ENCODE results near the gene CDH13.

The CDH13 gene

GRCh38 chr16:83599789-83600462 is 973.2 kb downstream of the CDH13 start:
- DNase-seq = no peak

GRCh38 chr16:83602761-83603722 is 976.3 kb downstream of the CDH13 start:
- DNase-seq = no peak

DNA sequence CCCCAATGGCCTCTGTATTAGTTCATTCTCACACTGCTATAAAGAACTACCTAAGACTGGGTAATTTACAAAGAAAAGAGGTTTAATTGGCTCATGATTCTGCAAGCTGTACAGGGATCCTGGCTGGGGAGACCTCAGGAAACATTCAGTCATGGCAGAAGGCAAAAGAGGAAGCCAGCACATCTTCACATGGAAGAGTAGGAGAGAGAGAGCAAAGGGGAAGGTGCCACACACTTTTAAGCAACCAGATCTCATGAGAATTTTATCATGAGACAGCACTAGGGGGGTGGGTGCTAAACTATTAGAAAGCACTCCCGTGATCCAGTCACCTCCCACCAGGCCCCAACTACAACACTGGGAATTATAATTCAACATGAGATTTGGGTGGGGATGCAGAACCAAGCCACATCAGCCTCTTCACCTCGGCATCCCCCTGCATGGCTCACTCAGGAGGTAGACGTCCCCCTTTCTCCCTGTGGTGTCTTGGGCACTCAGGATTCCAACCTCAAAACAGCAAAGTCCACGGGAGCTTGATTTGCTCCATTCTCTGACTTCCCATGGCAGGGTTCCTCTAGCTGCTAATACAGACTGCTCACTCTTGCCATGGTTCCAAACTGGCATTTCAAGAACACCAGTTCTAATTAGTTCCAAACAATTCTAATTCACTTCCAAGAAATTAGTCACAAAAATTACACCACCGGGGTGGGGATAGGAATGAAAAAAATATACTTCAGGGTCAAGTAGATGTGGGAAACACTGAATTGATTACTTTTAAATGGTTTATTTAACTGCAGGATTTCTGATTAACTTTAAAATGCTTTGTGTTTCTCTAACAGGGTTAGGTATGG is 977.2 kb downstream of the CDH13 start:
- DNase-seq = no peak

- no peak for DNase-seq
These were observed 979.8 kb downstream of the CDH13 start for GRCh38 chr16:83606486-83607030.

DNA sequence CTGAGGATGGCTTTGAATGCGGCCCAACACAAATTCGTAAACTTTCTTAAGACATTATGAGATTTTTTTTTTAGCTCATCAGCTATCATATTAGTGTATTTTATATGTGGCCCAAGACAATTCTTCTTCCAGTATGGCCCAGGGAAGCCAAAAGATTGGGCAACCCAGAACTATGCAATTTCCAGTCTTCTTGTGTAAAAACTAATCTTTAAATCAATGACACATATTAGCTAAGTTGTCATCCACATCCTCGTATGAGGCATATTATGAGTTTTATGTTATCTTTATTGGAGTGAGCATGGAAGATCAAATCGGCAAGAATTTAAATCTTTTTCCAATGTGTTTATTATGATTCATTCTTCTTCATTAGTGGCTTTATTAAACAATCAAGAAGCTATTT is 982.4 kb downstream of the CDH13 start:
- DNase-seq = no peak

GRCh38 chr16:83615141-83615952 is 988.6 kb downstream of the CDH13 start:
- DNase-seq = no peak

DNA sequence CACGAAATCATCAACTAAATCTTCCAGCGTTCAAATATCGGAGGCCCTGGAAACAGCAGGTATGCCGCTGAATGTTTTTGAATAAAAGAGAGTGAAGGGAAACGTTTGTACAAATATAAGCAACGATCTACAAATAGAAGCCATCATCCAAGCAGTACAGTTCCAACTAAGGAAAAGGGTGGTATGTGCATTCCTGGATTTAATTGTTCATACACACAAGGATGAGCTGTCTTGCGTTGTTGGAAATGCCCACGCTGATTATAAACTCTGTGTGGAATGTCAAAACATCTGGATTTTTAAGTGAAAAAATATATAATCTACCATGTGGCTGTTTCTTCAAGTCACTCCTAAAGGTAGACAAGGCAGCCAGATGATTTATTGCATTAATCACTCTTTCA is 989.2 kb downstream of the CDH13 start:
- DNase-seq = no peak

DNA sequence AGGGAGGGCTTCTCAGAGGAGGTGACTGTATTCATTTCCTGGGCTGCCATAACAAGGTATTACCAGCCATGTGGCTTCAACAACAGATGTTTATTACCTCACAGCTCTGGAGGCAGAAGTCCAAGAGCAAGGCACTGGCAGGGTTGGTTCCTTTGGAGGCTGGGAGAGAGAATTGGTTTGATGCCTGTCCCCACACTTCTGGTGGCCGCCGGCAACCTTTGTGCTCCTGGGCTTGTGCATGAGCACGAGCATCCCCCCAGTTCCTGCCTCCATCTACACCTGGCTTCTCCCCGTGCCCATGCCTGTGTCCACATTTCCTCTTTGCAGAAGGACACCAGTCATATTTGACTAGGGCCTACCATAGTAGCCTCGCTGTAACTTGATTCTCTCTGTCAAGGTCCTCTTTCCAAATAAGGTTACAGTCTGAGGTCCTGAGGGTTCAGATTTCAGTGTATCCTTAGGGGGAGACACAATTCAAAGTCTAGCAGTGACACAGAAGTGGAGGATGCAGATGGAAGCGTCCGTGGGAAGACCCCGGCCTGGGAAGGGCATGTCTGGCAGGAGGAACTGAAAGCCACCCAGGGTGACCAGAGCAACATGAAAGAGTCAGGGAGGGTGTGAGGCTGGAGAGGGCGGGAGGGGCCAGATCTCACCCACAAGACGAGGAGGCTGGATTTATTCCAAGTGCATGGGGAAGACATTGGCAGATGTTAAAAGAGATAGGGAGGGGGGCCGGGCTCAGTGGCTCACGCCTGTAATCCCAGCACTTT is 992.8 kb downstream of the CDH13 start:
- no peak for DNase-seq

DNA sequence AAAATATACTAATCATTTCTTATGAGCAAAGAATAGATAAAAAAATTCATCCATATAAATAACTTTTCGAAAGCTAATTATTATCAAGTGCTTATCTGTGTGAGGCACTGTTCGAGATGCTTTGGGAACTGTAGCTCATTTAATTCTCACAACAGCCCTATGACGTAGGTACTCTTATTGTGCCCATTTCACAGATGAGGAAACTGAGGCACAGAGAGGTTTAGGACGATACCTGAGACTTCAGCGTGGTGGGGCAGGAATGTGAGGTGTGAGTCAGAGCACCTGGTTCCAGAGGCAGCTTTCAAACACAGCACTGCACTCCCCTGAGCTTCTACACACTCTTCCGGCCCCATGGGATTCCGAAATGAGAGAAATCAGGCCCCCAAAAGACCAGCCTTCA is 995.2 kb downstream of the CDH13 start:
- DNase-seq = no peak

DNA sequence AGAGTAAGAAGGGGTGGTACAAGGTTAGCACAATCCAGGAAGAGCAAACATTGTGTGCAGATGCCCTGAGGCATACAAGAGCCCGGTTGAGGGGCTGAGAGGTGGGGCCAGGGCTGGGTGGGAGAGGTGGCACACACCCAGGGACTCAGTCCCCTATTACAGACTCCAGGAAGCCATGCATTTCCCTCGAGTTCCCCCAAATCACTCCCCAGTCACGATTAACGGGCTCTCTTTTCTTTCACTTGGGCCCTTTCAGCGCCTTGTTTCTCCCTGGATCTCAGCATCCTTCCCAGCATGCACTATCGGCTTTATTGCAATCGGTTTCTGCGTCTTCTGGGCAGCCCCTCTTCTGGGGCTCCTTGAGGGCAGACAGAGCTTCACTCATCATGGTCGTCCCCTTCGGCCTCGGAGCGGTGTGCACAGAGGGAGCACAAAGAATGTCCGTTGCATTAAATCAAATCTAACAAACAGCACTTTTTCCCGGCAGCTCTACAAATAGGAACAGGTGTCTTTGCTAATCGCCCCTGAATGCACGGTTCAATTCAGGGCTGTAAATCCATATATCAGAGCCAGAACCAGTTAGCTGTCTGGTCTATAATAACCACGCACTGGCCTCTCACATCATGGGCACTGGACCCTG is 996.4 kb downstream of the CDH13 start:
- DNase-seq = no peak

- no peak for DNase-seq
These were observed 997.1 kb downstream of the CDH13 start for GRCh38 chr16:83623892-83624291.

- no peak for DNase-seq
These were observed 997.8 kb downstream of the CDH13 start for GRCh38 chr16:83624429-83625120.

DNA sequence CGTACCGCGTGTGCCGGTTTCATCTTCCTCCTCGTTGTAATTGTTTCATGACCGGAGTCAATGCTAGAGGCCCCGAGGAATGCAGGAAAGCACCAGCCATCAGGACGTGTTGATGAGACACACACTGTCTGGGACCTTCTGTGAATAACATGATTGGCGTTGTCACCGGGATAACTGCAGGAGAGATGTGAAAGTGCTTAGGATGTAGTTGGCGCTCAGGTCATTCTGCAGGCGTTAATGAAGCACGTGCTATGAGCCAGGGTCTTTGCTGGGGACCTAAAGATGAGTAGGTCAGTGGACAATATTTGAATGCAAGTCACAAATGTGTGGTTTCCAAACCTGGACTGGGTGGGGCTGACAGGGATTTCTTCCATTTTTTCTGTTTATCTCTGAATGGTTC is 999.4 kb downstream of the CDH13 start:
- DNase-seq = no peak

- DNase-seq = no peak
These were observed 999.9 kb downstream of the CDH13 start for GRCh38 chr16:83626676-83627075.

DNA sequence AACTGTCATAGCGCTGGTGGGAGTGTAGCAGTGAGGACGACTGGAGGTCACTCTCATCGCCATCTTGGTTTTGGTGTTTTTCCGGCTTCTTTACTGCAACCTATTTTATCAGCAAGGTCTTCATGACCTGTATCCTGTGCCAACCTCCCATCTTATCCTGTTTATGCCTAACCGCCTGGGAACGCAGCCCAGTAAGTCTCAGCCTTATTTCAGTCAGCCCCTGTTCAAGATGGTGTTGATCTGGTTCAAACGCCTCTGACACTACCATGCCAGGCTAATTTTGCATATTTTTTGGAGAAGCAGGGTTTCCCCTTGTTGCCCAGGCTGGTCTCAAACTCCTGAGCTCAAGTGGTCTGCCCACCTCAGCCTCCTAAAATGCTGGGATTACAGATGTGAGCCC is 1001.2 kb downstream of the CDH13 start:
- DNase-seq = no peak

- no peak for DNase-seq
These were observed 1002.7 kb downstream of the CDH13 start for GRCh38 chr16:83629426-83629825.

- DNase-seq = no peak
These were observed 1003.1 kb downstream of the CDH13 start for GRCh38 chr16:83629836-83630235.

DNA sequence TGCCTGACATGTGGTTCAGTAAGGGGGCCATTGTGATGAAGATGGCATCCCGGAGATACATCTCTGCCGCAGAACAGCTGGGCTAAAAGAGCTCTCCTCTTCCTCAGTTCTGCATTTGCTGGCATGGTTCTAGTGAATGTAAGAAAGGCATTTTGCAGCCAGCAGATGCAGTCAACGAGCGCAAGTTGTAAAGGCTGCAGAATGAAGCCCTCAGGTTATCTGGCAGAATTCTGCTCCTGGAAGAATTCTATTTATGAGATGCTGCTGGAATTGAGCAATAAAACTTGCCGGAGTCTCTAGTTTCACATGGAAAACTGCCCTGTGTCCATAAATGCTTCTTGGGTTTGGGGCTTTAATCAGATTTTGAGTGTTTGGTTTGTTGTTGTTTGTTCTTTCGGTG is 1004.2 kb downstream of the CDH13 start:
- DNase-seq = no peak

- DNase-seq = no peak
These were observed 1006.5 kb downstream of the CDH13 start for GRCh38 chr16:83633286-83633685.

DNA sequence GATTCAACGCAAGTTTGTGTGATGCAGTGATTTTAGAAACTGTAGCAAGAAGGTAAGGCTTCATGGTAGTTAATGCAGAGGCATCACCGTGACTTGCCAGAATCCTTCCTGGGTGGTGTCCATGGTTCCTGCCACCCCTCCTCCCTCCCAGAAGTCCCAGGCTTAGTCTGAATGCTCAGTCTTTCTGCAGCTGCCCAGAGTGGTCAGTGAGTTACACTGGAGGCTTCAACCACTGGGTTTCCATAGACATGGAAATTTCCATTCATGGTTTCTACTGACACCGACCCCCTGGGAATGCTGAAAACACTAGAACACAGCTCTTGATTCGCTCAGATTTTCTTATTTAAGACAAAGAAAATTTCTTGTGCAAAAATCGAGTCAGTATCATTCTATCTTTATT is 1021.6 kb downstream of the CDH13 start:
- no peak for DNase-seq
